AG04450 (cell line): ENCODE data around the gene JADE3. TPM values are rescaled to one million over a fixed set of nuclear protein-coding genes. Genes with fewer than 3 reads are reported as not detected.

Experiments
- CTCF ChIA-PET: fragments of 300-600, 350-600 bp; formaldehyde crosslinking; extraction: SDS; loops from one replicate; lab custom pipeline; 2022; ENCODE audit warnings: antibody characterized with exemption, inconsistent platforms; lab: Charles Lee
- POLR2A ChIA-PET: fragments of 350-600 bp; formaldehyde crosslinking; extraction: SDS; loops from one replicate; lab custom pipeline; 2021; ENCODE audit warnings: antibody characterized with exemption, inconsistent platforms; lab: Yijun Ruan, JAX
- DNase-seq: peaks from one replicate; pipeline ENCODE4 v3.0.0-alpha.2; 2011; ENCODE audit warnings: low read depth, low spot score
- H3K27ac ChIP-seq: one replicate; pipeline ENCODE4 v1.5.1; 2012; ENCODE audit warnings: low read depth, low read length, control low read depth
- H3K27me3 ChIP-seq: one replicate; pipeline ENCODE4 v1.6.0; 2012; ENCODE audit warnings: low read length; ENCODE audit not compliant: control insufficient read depth, insufficient read depth
- H3K4me3 ChIP-seq: 2 replicates; pipeline ENCODE4 v1.5.1; 2011; ENCODE audit warnings: mild to moderate bottlenecking, low read depth, low read length, control low read depth
- H3K9me3 ChIP-seq: 2 replicates; pipeline ENCODE4 v1.5.1; 2012; ENCODE audit warnings: low read length; ENCODE audit not compliant: control insufficient read depth, insufficient read depth
- CTCF ChIP-seq: IDR thresholded peaks from 2 replicates; pipeline ENCODE4 v1.5.1; 2011; ENCODE audit warnings: low read depth, low read length, control low read depth, inconsistent platforms
- polyA plus RNA-seq: library from polyadenylated mRNA; depleted of rRNA; stranded (reverse); fragments of >200 nt; gene quantifications from 2 replicates; pipeline ENCODE4 v1.2.3, GENCODE V29; 2011

The JADE3 gene
- polyA plus RNA-seq, 1 experiment = 7.7 TPM

GRCh38 chrX:46913667-46914066, 1.4 kb downstream of the JADE3 start:
- DNase-seq = no peak
- ChIA-PET POLR2A (interaction anchor here (0.6 kb wide), 1 partner anchor 16 kb away, joined by 4 read pairs; no protein-coding TSS in a partner anchor), CTCF (interaction anchor here (0.6 to 2.7 kb wide), 10 partner anchors 8 to 180 kb away, joined by 3 to 15 read pairs (median 4); no protein-coding TSS in a partner anchor)
- H3K27ac ChIP-seq = no peak overlapping the region
- peaks cover 3% of the 10 kb centered on the region for H3K27me3 ChIP-seq
- H3K9me3 ChIP-seq = no peaks in the 10 kb centered on the region
- peak overlapping the region; percentile 68 for H3K4me3 ChIP-seq
- no peak for TF ChIP-seq CTCF

- Histone ChIP-seq H3K27ac (no peak overlapping the region), H3K27me3 (no peaks in the 10 kb centered on the region), H3K4me3 (no peak overlapping the region), H3K9me3 (no peaks in the 10 kb centered on the region)
- no peak for TF ChIP-seq CTCF
- CTCF ChIA-PET = interaction anchor here (1.1 kb wide), 1 partner anchor 114 kb away, joined by 3 read pairs; no protein-coding TSS in a partner anchor
- DNase-seq = no peak
- POLR2A ChIA-PET = no interaction called here
Measured at GRCh38 chrX:46916273-46916672, 4.1 kb downstream of the JADE3 start.

- H3K4me3 ChIP-seq = no peak overlapping the region
- ChIA-PET CTCF (interaction anchor here (0.6 kb wide), 1 partner anchor 24 kb away, joined by 8 read pairs; no protein-coding TSS in a partner anchor), POLR2A (no interaction called here)
- no peaks in the 10 kb centered on the region for H3K27me3 ChIP-seq
- no peak for DNase-seq
- H3K27ac ChIP-seq = no peak overlapping the region
- no peaks in the 10 kb centered on the region for H3K9me3 ChIP-seq
- no peak for TF ChIP-seq CTCF
Measured at GRCh38 chrX:46917622-46918021, 5.4 kb downstream of the JADE3 start.

GRCh38 chrX:46918434-46918833, 6.2 kb downstream of the JADE3 start:
- CTCF ChIA-PET = interaction anchor here (0.6 kb wide), 1 partner anchor 11 kb away, joined by 3 read pairs; no protein-coding TSS in a partner anchor
- H3K27ac ChIP-seq = no peak overlapping the region

More at GRCh38 chrX:46918434-46918833, 6.2 kb downstream of the JADE3 start:
- no peak for TF ChIP-seq CTCF
- Histone ChIP-seq H3K4me3 (no peak overlapping the region), H3K27me3 (no peaks in the 10 kb centered on the region), H3K9me3 (no peaks in the 10 kb centered on the region)
- POLR2A ChIA-PET = no interaction called here
- no peak for DNase-seq
